ENCODE data around the gene SEC14L5.

DNA sequence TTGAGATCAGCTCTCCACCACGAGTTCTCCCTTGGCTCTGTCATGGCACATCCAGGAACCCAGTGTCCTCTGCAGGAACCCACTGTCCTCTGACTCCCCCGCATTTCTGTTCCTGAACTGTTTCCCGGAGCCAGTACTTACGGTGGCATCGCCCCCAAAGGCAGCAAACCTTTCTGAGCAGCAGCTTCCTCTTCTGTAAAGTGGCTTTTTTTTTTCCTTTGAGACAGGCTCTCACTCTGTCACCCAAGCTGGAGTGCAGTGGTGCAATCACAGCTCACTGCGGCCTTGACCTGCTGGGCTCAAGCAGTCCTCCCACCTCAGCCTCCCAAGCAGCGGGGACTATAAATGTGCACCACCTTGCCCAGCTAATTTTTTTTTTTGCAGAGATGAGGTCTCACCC is 43.4 kb downstream of the SEC14L5 start:
- TF ChIP-seq, protein P1, sequence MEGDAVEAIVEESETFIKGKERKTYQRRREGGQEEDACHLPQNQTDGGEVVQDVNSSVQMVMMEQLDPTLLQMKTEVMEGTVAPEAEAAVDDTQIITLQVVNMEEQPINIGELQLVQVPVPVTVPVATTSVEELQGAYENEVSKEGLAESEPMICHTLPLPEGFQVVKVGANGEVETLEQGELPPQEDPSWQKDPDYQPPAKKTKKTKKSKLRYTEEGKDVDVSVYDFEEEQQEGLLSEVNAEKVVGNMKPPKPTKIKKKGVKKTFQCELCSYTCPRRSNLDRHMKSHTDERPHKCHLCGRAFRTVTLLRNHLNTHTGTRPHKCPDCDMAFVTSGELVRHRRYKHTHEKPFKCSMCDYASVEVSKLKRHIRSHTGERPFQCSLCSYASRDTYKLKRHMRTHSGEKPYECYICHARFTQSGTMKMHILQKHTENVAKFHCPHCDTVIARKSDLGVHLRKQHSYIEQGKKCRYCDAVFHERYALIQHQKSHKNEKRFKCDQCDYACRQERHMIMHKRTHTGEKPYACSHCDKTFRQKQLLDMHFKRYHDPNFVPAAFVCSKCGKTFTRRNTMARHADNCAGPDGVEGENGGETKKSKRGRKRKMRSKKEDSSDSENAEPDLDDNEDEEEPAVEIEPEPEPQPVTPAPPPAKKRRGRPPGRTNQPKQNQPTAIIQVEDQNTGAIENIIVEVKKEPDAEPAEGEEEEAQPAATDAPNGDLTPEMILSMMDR (IDR thresholded peaks at IDR 0.05), result no peak
- no peak for TF ChIP-seq POLR2A (IDR thresholded peaks at IDR 0.05)
